Glutamatergic neuron (in vitro differentiated cells): Measurements from ENCODE around the gene DYNLT5. TPM values are rescaled to one million over a fixed set of nuclear protein-coding genes. Genes with fewer than 3 reads are reported as not detected.
A peak's percentile ranks its signal among the peaks of the same experiment; 100 is the strongest.
"Not testable (repeated sequence)": the region's sequence is repeated elsewhere in the genome, so short reads cannot be mapped to it uniquely, and the experiment has no call there.

ENCODE experiments used
- DNase-seq: peaks from one replicate; pipeline ENCODE4 v3.0.0; 2022
- H3K27ac Mint-ChIP-seq: one replicate; pipeline ENCODE4 v1.8.0; 2020; ENCODE audit warnings: mild to moderate bottlenecking, mixed read lengths, inconsistent platforms; ENCODE audit not compliant: unreplicated experiment
- H3K27me3 Mint-ChIP-seq: one replicate; pipeline ENCODE4 v1.8.0; 2020; ENCODE audit warnings: mild to moderate bottlenecking, moderate library complexity, mixed read lengths, inconsistent platforms; ENCODE audit not compliant: unreplicated experiment
- H3K36me3 Mint-ChIP-seq: one replicate; pipeline ENCODE4 v1.8.0; 2020; ENCODE audit warnings: mild to moderate bottlenecking, mixed read lengths, inconsistent platforms; ENCODE audit not compliant: unreplicated experiment
- H3K4me1 Mint-ChIP-seq: one replicate; pipeline ENCODE4 v1.8.0; 2020; ENCODE audit warnings: mild to moderate bottlenecking, low read depth, mixed read lengths, inconsistent platforms; ENCODE audit not compliant: unreplicated experiment
- H3K4me3 Mint-ChIP-seq: one replicate; pipeline ENCODE4 v1.8.0; 2020; ENCODE audit warnings: mild to moderate bottlenecking, mixed read lengths, inconsistent platforms; ENCODE audit not compliant: unreplicated experiment
- H3K9me3 Mint-ChIP-seq: one replicate; pipeline ENCODE4 v1.8.0; 2020; ENCODE audit warnings: mild to moderate bottlenecking, moderate library complexity, mixed read lengths, inconsistent platforms; ENCODE audit not compliant: unreplicated experiment
- CTCF ChIP-seq: fragments of 200-600 bp; sonication (generic); IDR thresholded peaks from one replicate; pipeline ENCODE4 v1.5.0; 2021; ENCODE audit not compliant: partially characterized antibody, unreplicated experiment
- total RNA-seq: library from RNA; stranded (reverse); fragmentation: NEBNext Ultra II Directional; extraction: Animal tissue kit (Norgen Biotek cat#: 25700); gene quantifications from one replicate; pipeline ENCODE4 v1.2.1, GENCODE V29; 2021; ENCODE audit not compliant: unreplicated experiment

The DYNLT5 gene
- total RNA-seq, 1 donor from 2014 or later, result 1.4 TPM

- TF ChIP-seq CTCF, result no peak
Measured at GRCh38 chr1:66723985-66724384, 28.3 kb upstream of the DYNLT5 start.

GRCh38 chr1:66725885-66726665, 26.2 kb upstream of the DYNLT5 start:
- Mint-ChIP-seq H3K4me3 (no peak overlapping the region), H3K4me1 (no peaks in the 10 kb centered on the region), H3K27me3 (peaks cover under 1% of the 10 kb centered on the region), H3K27ac (no peak overlapping the region), H3K36me3 (no peaks in the 10 kb centered on the region), H3K9me3 (peaks cover 5% of the 10 kb centered on the region)
- DNase-seq, result peak; percentile 20
- peak; percentile 95 for TF ChIP-seq CTCF

More at GRCh38 chr1:66723985-66724384, 28.3 kb upstream of the DYNLT5 start:
- Mint-ChIP-seq H3K4me3 (no peak overlapping the region), H3K27ac (no peak overlapping the region), H3K4me1 (no peaks in the 10 kb centered on the region), H3K27me3 (no peaks in the 10 kb centered on the region), H3K36me3 (no peaks in the 10 kb centered on the region), H3K9me3 (peaks cover 3% of the 10 kb centered on the region)
- no peak for DNase-seq

- H3K36me3 Mint-ChIP-seq, result no peaks in the 10 kb centered on the region
- TF ChIP-seq CTCF, result no peak
- DNase-seq, result no peak
- no peak overlapping the region for H3K4me3 Mint-ChIP-seq
- H3K27me3 Mint-ChIP-seq, result peaks cover 2% of the 10 kb centered on the region
- H3K9me3 Mint-ChIP-seq, result peaks cover 3% of the 10 kb centered on the region
- no peak overlapping the region for H3K27ac Mint-ChIP-seq
- no peaks in the 10 kb centered on the region for H3K4me1 Mint-ChIP-seq
Measured at GRCh38 chr1:66728021-66728420, 24.2 kb upstream of the DYNLT5 start.

- DNase-seq, H3K27ac Mint-ChIP-seq, H3K27me3 Mint-ChIP-seq, H3K9me3 Mint-ChIP-seq, H3K4me3 Mint-ChIP-seq, H3K4me1 Mint-ChIP-seq, H3K36me3 Mint-ChIP-seq: not testable (repeated sequence)
Measured at GRCh38 chr1:66728716-66729115, 23.5 kb upstream of the DYNLT5 start.

- no peaks in the 10 kb centered on the region for H3K4me1 Mint-ChIP-seq
- TF ChIP-seq CTCF, result no peak
- H3K27me3 Mint-ChIP-seq, result peaks cover 2% of the 10 kb centered on the region
- H3K27ac Mint-ChIP-seq, result no peak overlapping the region
- no peaks in the 10 kb centered on the region for H3K36me3 Mint-ChIP-seq
- H3K9me3 Mint-ChIP-seq, result peaks cover 3% of the 10 kb centered on the region
- H3K4me3 Mint-ChIP-seq, result no peak overlapping the region
- DNase-seq, result no peak
Measured at GRCh38 chr1:66729119-66729518, 23.1 kb upstream of the DYNLT5 start.
